K562 (cell line): ENCODE results near the gene ATP6V0E1. TPM values are rescaled to one million over a fixed set of nuclear protein-coding genes. Genes with fewer than 3 reads are reported as not detected.

ENCODE experiments used
- BHLHE40 ChIP-seq: IDR thresholded peaks from 2 replicates; pipeline ENCODE4 v1.6.1; 2011; ENCODE audit warnings: low read length, improper control_type of control experiment
- CHAMP1 ChIP-seq: fragments of 450-650 bp; IDR thresholded peaks from 2 replicates; pipeline ENCODE4 v1.6.1; 2016; ENCODE audit warnings: mild to moderate bottlenecking
- FOXJ3 ChIP-seq: sonication (generic); formaldehyde crosslinking; IDR thresholded peaks from 2 replicates; pipeline ENCODE4 v1.4.0; 2020; ENCODE audit warnings: mild to moderate bottlenecking, missing genetic modification reagents
- HCFC1 ChIP-seq: IDR thresholded peaks from 2 replicates; pipeline ENCODE4 v1.6.1; 2012; ENCODE audit warnings: low read depth, low read length, improper control_type of control experiment
- KLF10 ChIP-seq: fragments of 250-450 bp; sonication (Bioruptor Pico); IDR thresholded peaks from 2 replicates; pipeline ENCODE4 v1.6.1; 2021; ENCODE audit warnings: matching md5 sums
- LEF1 ChIP-seq: fragments of 450-650 bp; IDR thresholded peaks from 2 replicates; pipeline ENCODE4 v1.6.1; 2016; ENCODE audit warnings: mild to moderate bottlenecking
- MGA ChIP-seq: fragments of 450-650 bp; IDR thresholded peaks from 2 replicates; pipeline ENCODE4 v1.6.1; 2016; ENCODE audit warnings: mild to moderate bottlenecking, moderate library complexity
- NKRF ChIP-seq: fragments of 450-650 bp; IDR thresholded peaks from 2 replicates; pipeline ENCODE4 v1.6.1; 2016; ENCODE audit warnings: borderline replicate concordance
- RBM22 ChIP-seq: fragments of 200-400 bp; formaldehyde crosslinking; IDR thresholded peaks from 2 replicates; pipeline ENCODE4 v1.6.1; 2018; ENCODE audit warnings: low read length, low read depth; ENCODE audit not compliant: poor library complexity, severe bottlenecking
- SMC3 ChIP-seq: conservative IDR thresholded peaks from 2 replicates; pipeline ENCODE4 v1.6.1; 2011; ENCODE audit warnings: low read depth, low read length, improper control_type of control experiment; ENCODE audit not compliant: insufficient read depth
- ZNF253 ChIP-seq: fragments of 250-450 bp; sonication (Bioruptor Pico); conservative IDR thresholded peaks from 2 replicates; pipeline ENCODE4 v1.6.1; 2021; ENCODE audit warnings: mild to moderate bottlenecking
- ZNF384 ChIP-seq: IDR thresholded peaks from 2 replicates; pipeline ENCODE4 v1.6.1; 2012; ENCODE audit warnings: low read depth, low read length, improper control_type of control experiment
- polyA plus RNA-seq, 8 experiments: library from polyadenylated mRNA; depleted of rRNA in 4 of 8; stranded (reverse) in 5 of 8; unstranded in 3 of 8; fragments of >200 nt; fragmentation: Nextera tagmentation in 2 of 8; fragmentation: Illumina TruSeq in 1 of 8; extraction: Ambion mirVana in 2 of 8; extraction: Trizol in 1 of 8; gene quantifications; 2 replicates each; pipeline versions ENCODE4 v1.2.1 to v1.2.3, GENCODE V29; 2011 to 2014; ENCODE audit warnings: inconsistent platforms in 1 of 8, missing spikeins in 1 of 8
- total RNA-seq, 7 experiments: library from RNA; depleted of rRNA in 6 of 7; stranded (reverse); fragments of >200 nt in 6 of 7; fragmentation: Illumina TruSeq in 2 of 7; extraction: Trizol in 2 of 7; gene quantifications; 2 replicates each; pipeline versions ENCODE4 v1.2.1 to v1.2.3, GENCODE V29; 2011 to 2021; ENCODE audit warnings: low replicate concordance in 1 of 7

The ATP6V0E1 gene
- total and polyA plus RNA-seq, 9 of the 15 experiments (the other 6 are each of a cell fraction or from before 2014, with no cell fraction given) = 63.8 to 395 (median 112) TPM

- TF ChIP-seq MGA = peak; percentile 28
- no peak for TF ChIP-seq ZNF253 (CRISPR knock-in tag)
- TF ChIP-seq BHLHE40 = peak; percentile 85
- TF ChIP-seq KLF10 (CRISPR knock-in tag) = no peak
- TF ChIP-seq RBM22 = no peak
- no peak for TF ChIP-seq FOXJ3
- TF ChIP-seq CHAMP1 = no peak
- no peak for TF ChIP-seq LEF1
- TF ChIP-seq SMC3 = no peak
- TF ChIP-seq ZNF384 = no peak
- peak; percentile 91 for TF ChIP-seq NKRF
- 0 out of 2 replicates have a peak, but pooled peaks have one; percentile 7 for TF ChIP-seq HCFC1
Observed at GRCh38 chr5:172983542-172984243, at the start of gene ATP6V0E1 (continued).
